Nephron (organoid): ENCODE data around the gene DGKI.
A peak's percentile ranks its signal among the peaks of the same experiment; 100 is the strongest.

ENCODE experiments used
- H3K27ac Mint-ChIP-seq, 3 experiments: 2 replicates each; pipeline ENCODE4 v1.8.0; 2020; ENCODE audit warnings: mixed read lengths in 3 of 3, mild to moderate bottlenecking in 2 of 3, moderate library complexity in 1 of 3
- H3K27me3 Mint-ChIP-seq: 2 replicates; pipeline ENCODE4 v1.8.0; 2021; ENCODE audit warnings: low read depth, mild to moderate bottlenecking, moderate library complexity, mixed read lengths
- H3K36me3 Mint-ChIP-seq: 2 replicates; pipeline ENCODE4 v1.8.0; 2020; ENCODE audit warnings: low read depth, mixed read lengths
- H3K4me1 Mint-ChIP-seq: 2 replicates; pipeline ENCODE4 v1.8.0; 2020; ENCODE audit warnings: mixed read lengths
- H3K4me3 Mint-ChIP-seq, 3 experiments: 2 replicates each; pipeline ENCODE4 v1.8.0; 2020; ENCODE audit warnings: mild to moderate bottlenecking in 3 of 3, mixed read lengths in 3 of 3, moderate library complexity in 2 of 3
- H3K9me3 Mint-ChIP-seq: 2 replicates; pipeline ENCODE4 v1.8.0; 2020; ENCODE audit warnings: mixed read lengths
- TF ChIP-seq, protein P1 (sequence below), 3 experiments: fragments of 200-600 bp; sonication (generic); IDR thresholded peaks; one replicate each; pipeline ENCODE4 v1.5.0; 2021; ENCODE audit warnings: antibody characterized with exemption in 3 of 3; ENCODE audit not compliant: unreplicated experiment in 3 of 3

Gene DGKI

GRCh38 chr7:137531671-137532070, 315.1 kb downstream of the DGKI start:
- TF ChIP-seq, protein P1, sequence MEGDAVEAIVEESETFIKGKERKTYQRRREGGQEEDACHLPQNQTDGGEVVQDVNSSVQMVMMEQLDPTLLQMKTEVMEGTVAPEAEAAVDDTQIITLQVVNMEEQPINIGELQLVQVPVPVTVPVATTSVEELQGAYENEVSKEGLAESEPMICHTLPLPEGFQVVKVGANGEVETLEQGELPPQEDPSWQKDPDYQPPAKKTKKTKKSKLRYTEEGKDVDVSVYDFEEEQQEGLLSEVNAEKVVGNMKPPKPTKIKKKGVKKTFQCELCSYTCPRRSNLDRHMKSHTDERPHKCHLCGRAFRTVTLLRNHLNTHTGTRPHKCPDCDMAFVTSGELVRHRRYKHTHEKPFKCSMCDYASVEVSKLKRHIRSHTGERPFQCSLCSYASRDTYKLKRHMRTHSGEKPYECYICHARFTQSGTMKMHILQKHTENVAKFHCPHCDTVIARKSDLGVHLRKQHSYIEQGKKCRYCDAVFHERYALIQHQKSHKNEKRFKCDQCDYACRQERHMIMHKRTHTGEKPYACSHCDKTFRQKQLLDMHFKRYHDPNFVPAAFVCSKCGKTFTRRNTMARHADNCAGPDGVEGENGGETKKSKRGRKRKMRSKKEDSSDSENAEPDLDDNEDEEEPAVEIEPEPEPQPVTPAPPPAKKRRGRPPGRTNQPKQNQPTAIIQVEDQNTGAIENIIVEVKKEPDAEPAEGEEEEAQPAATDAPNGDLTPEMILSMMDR (IDR thresholded peaks at IDR 0.05; ENCODE audit: unreplicated experiment in 3 of 3) = no peak
- Mint-ChIP-seq H3K4me3 (no peak overlapping the region), H3K4me1 (no peaks in the 10 kb centered on the region), H3K36me3 (no peaks in the 10 kb centered on the region), H3K27ac (no peak overlapping the region), H3K9me3 (no peaks in the 10 kb centered on the region), H3K27me3 (no peaks in the 10 kb centered on the region)

- no peaks in the 10 kb centered on the region for H3K36me3 Mint-ChIP-seq
- H3K4me3 Mint-ChIP-seq = no peak overlapping the region
- no peak overlapping the region for H3K27ac Mint-ChIP-seq
- H3K9me3 Mint-ChIP-seq = no peaks in the 10 kb centered on the region
- no peaks in the 10 kb centered on the region for H3K27me3 Mint-ChIP-seq
- H3K4me1 Mint-ChIP-seq = no peaks in the 10 kb centered on the region
- TF ChIP-seq, protein P1 (IDR thresholded peaks at IDR 0.05; ENCODE audit: unreplicated experiment in 3 of 3) = no peak
Observed at GRCh38 chr7:137527634-137528033, 319.1 kb downstream of the DGKI start.

DNA sequence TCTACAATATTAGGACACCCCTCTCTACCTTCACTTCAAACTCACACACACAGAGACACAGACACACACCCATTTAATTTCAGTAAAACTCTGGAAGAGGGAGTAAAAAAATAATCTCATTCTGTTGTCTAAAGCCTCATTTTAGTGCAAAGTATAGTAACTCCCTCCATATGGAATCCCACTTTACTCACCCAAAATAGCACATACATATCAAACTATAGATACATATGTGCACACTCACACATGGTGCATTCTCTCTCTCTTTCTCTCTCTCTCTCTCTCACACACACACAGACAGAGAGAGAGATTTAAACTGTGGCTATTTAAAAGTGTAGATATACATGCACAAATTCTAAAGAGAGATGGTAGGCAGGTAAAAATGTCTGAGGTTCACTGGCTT, 323.6 kb downstream of the DGKI start:
- no peak overlapping the region for H3K27ac Mint-ChIP-seq
- H3K27me3 Mint-ChIP-seq = no peaks in the 10 kb centered on the region
- TF ChIP-seq, protein P1 (IDR thresholded peaks at IDR 0.05; ENCODE audit: unreplicated experiment in 3 of 3) = no peak
- H3K9me3 Mint-ChIP-seq = no peaks in the 10 kb centered on the region
- H3K4me3 Mint-ChIP-seq = no peak overlapping the region
- peaks cover 13% of the 10 kb centered on the region for H3K4me1 Mint-ChIP-seq
- no peaks in the 10 kb centered on the region for H3K36me3 Mint-ChIP-seq

- Mint-ChIP-seq H3K27me3 (no peaks in the 10 kb centered on the region), H3K27ac (no peak overlapping the region), H3K4me1 (peaks cover 13% of the 10 kb centered on the region), H3K36me3 (no peaks in the 10 kb centered on the region), H3K4me3 (no peak overlapping the region), H3K9me3 (no peaks in the 10 kb centered on the region)
- TF ChIP-seq, protein P1 (IDR thresholded peaks at IDR 0.05; ENCODE audit: unreplicated experiment in 3 of 3) = no peak
Observed at GRCh38 chr7:137521451-137521850, 325.3 kb downstream of the DGKI start.

DNA sequence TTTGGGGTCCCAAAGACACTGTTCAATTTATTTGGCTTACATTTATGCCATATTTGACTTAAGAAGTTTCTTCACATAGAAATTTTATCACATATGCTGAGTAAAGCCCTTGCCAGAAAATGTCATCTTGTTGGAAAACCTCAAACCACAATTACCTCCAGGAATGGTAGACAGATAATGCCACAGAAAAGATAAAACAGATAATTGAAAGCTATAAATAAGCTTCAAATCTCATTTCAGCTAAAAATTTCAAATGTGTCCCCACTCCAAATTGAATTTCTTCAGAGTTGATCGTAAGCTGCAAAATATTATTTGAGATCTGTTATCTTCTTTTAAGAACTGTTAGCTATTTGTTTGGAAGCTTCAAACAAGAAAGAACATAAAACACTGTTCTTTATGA, 326.8 kb downstream of the DGKI start:
- Mint-ChIP-seq H3K4me1 (peaks cover 13% of the 10 kb centered on the region), H3K36me3 (no peaks in the 10 kb centered on the region), H3K9me3 (no peaks in the 10 kb centered on the region), H3K27ac (peak overlapping the region in 2 of 3 experiments; percentile 33 to 56), H3K4me3 (no peak overlapping the region), H3K27me3 (no peaks in the 10 kb centered on the region)
- TF ChIP-seq, protein P1 (IDR thresholded peaks at IDR 0.05; ENCODE audit: unreplicated experiment in 3 of 3) = no peak

- no peak overlapping the region for H3K4me3 Mint-ChIP-seq
- no peaks in the 10 kb centered on the region for H3K36me3 Mint-ChIP-seq
- H3K4me1 Mint-ChIP-seq = peaks cover 13% of the 10 kb centered on the region
- H3K27me3 Mint-ChIP-seq = no peaks in the 10 kb centered on the region
- peak overlapping the region in 2 of 3 experiments; percentile 33 to 56 for H3K27ac Mint-ChIP-seq
- no peaks in the 10 kb centered on the region for H3K9me3 Mint-ChIP-seq
- TF ChIP-seq, protein P1 (IDR thresholded peaks at IDR 0.05; ENCODE audit: unreplicated experiment in 3 of 3) = no peak
Observed at GRCh38 chr7:137519181-137519691, 327.5 kb downstream of the DGKI start.
